Ureter (tissue), 1 donor: ENCODE measurements around the gene MARCHF5. TPM values are rescaled to one million over a fixed set of nuclear protein-coding genes. Genes with fewer than 3 reads are reported as not detected.
"Not testable (repeated sequence)": the region's sequence is repeated elsewhere in the genome, so short reads cannot be mapped to it uniquely, and the experiment has no call there.

Source experiments
- DNase-seq: peaks from one replicate; pipeline ENCODE4 v3.0.0-alpha.2; 2020; ENCODE audit warnings: low spot score
- total RNA-seq: library from RNA; stranded (reverse); gene quantifications from one replicate; pipeline ENCODE4 v1.2.4, GENCODE V29; 2023
- donor health status: DM: yes; HTN: yes; CAD: no.

Gene MARCHF5
- total RNA-seq, 1 donor from 2014 or later: 34.2 TPM

GRCh38 chr10:92305133-92306072 is 14.4 kb downstream of the MARCHF5 start:
- no peak for DNase-seq

- DNase-seq: no peak
Measured at GRCh38 chr10:92309272-92309671, 18.3 kb downstream of the MARCHF5 start.

- no peak for DNase-seq
Measured at GRCh38 chr10:92313750-92314149, 22.8 kb downstream of the MARCHF5 start.

GRCh38 chr10:92316610-92317009 is 25.6 kb downstream of the MARCHF5 start:
- no peak for DNase-seq

GRCh38 chr10:92323079-92323478 is 32.1 kb downstream of the MARCHF5 start:
- DNase-seq: no peak

GRCh38 chr10:92327445-92328433 is 36.8 kb downstream of the MARCHF5 start:
- no peak for DNase-seq

- no peak for DNase-seq
Measured at GRCh38 chr10:92328993-92329392, 38.0 kb downstream of the MARCHF5 start.

- not testable (repeated sequence) for DNase-seq
Measured at GRCh38 chr10:92329927-92330326, 39.0 kb downstream of the MARCHF5 start.

- no peak for DNase-seq
Measured at GRCh38 chr10:92342796-92343195, 51.8 kb downstream of the MARCHF5 start.

GRCh38 chr10:92345575-92345974 is 54.6 kb downstream of the MARCHF5 start:
- not testable (repeated sequence) for DNase-seq

GRCh38 chr10:92347035-92347676 is 56.2 kb downstream of the MARCHF5 start:
- DNase-seq: not testable (repeated sequence)

- no peak for DNase-seq
Measured at GRCh38 chr10:92350411-92350810, 59.4 kb downstream of the MARCHF5 start.

GRCh38 chr10:92354587-92354986 is 63.6 kb downstream of the MARCHF5 start:
- no peak for DNase-seq

- DNase-seq: no peak
Measured at GRCh38 chr10:92356041-92356440, 65.1 kb downstream of the MARCHF5 start.

- no peak for DNase-seq
Measured at GRCh38 chr10:92363498-92363897, 72.5 kb downstream of the MARCHF5 start.

- DNase-seq: no peak
Measured at GRCh38 chr10:92366412-92367021, 75.5 kb downstream of the MARCHF5 start.

GRCh38 chr10:92377962-92378361 is 87.0 kb downstream of the MARCHF5 start:
- no peak for DNase-seq

- no peak for DNase-seq
Measured at GRCh38 chr10:92381543-92381954, 90.6 kb downstream of the MARCHF5 start.

GRCh38 chr10:92382631-92383030 is 91.7 kb downstream of the MARCHF5 start:
- DNase-seq: no peak

GRCh38 chr10:92384741-92385140 is 93.8 kb downstream of the MARCHF5 start:
- no peak for DNase-seq

GRCh38 chr10:92385831-92386230 is 94.9 kb downstream of the MARCHF5 start:
- DNase-seq: no peak
